ENCODE measurements around the gene CDC42BPG.

CDC42BPG gene

DNA sequence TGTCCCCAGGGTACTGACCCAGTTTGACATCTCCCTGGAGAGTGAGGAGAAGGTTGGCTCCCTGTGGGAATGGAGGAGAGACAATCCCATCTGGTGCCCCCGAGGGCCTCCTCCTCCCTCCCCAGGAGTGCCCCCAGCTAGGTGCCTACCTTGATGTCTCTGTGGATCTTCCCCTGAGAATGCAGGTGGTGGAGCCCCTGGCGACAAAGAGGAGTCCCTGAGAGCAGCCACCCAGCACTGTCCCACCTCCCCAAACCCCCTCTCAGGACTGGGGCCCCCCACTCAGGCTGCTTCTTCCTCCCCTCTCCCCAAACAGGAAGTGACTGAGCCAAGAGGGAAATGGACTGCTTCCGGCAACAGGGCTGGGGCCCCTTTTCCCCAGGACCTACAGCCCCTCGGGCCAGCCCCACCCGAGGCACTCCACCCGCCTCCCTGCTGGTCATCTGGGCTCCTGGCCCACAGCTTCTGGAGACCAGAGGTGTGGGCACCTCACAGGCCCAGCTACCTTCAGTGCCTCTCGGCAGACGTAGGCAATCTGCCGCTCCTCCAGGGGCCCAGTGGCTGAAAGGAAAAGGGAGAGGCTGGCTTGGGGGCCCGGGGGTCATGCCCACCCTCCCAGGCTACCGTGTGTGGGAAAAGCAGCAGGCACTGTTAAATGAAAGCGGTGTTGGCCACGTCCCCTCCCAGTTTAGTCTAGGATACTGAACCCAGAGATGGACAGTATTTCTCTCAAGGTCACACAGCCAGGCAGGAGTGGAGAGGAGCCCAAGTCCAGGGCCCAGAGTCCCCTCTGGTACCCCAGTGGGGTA, 42.7 kb downstream of the CDC42BPG start:
- DNase-seq = no peak

DNA sequence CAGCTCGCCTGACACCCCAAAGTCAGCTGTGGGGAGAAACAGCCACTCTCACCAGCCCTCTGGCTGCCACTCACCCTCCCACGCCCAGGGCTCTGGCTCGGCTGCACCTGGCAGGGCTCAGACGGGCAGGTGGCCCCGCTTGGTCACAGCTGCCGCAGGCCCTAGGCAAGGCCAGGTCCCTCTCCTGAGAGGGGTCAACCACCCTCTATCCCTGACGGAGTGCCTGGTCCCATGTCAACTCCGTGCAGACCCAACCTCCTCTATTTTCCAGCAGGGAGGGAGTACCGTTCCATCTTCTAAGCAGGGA, 43.3 kb downstream of the CDC42BPG start:
- DNase-seq = no peak

DNA sequence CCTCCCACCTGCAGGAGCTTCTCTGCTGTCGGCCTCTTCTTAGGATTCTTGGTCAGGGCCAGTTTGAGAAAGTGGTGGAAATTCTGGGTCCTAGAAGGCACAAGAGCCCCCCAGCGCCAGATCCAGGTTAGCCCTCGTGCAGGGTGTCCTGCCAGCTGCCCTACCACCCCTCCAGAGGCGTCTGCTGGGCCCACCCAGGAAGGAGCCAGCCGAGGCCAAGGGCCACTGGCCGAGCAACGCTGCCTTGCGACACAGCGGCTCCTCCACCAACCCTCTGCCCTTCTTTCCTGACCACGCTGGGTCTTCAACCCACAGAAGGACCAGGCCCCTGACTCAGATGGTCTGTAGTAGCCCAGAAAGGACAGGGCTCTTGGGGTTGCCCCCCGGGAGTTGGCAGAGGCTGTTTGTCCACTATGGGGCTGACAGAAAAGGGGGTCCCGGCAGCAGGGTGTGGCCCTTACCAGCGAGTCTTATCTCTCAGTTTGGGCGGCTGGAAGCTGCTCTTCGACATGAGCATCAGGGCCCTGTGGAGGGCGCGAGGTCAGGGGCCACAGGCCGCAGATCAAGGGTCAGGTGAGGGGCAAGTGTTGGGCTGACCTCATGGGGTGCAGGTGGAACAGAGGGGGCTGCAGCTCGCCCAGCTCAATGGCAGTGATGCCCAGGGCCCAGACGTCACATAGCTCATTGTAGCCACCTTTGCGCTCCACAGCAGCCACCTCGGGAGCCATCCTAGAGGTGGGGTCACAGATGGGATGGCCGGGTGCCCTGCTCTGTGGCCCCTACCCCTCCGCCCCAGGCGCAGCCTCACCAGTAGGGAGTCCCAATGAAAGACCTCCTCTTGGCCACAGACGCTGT, 43.9 kb downstream of the CDC42BPG start:
- no peak for DNase-seq

DNA sequence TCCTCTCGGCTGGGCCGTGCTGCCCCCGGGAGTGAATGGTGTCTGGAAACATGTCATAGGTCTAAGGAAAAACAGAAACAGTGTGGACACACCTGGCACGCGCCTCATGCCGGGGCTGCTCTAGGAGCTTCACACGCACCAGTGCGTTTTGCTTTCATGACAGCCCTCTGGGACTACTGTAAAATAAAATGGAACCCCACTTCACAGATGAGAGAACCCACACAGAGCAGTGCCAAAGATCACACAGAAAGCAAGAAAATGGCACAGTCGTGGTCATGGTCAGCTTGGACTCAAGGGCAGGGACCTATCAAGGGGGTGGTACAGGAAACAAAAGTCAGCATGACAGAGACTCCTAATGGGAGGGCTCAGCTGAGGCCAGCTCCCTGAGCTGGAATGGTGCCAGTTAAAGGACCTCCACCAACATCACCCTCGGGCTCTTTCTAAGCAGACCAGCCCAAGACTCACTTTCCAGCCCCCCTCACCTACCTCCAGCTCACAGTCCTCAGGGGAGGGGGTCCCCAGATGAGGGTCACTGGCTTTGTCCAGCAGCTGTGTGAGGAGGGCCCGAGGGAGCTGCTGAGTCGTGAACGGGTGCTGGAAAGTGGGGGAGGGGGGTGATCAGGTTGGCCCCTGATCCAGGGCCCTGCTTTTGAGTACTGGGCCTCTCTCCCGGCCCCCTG, 44.7 kb downstream of the CDC42BPG start:
- no peak for DNase-seq

DNA sequence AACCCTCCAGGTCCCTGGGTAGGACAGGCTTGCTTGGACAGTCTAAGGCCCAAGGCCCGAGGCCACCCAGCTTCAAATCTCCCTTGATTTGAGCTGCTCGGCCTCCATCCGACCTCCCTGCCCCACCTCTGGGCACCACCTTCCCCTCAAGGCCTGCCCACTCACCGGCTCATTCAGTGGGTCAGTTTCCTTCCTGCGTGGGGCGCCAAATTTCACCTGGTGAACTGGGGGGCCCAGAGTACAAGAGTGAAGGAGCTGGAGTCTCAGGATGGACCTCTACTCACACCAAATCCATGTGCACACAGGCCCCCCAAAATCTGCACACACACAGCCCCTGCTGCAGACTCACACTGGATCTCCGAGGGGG, 45.2 kb downstream of the CDC42BPG start:
- no peak for DNase-seq

DNA sequence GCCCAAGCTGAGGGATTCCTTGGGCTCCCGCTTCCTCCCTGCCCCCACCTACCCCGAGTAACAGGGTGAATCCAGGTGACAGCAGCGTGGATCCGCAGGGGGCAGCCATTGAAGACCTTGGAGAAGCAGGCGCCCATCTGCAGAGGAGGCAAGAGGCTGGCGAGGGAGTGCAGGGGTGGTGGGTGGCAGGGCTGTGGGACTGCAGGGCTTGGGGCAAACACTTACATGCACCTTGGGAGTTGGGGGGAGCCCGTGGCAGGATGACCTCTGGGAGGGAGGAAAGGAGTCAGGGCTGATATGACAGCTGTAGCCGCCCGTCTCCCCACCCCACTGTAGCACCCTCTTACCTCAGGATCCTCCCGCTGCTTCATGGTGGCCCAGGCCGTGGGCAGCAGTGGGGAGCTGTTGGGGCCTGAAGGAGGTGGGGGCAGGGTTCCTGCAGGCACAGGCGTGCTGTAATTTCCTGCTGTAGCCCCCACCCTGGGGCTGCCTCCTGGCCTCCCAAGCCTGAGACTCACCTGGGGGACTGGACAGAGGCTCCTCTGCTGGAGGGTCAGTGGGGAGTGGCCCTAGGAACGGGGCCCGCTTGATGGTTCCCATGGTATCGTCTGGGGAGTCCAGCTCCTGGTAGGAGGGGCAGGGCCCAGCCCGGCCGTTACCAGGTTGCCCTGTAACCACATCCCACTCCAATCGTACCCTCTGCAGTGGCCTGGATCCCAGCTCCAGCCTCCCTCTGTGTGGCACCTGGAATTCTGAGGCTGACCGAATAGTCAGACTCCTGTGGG, 47.5 kb downstream of the CDC42BPG start:
- no peak for DNase-seq

DNA sequence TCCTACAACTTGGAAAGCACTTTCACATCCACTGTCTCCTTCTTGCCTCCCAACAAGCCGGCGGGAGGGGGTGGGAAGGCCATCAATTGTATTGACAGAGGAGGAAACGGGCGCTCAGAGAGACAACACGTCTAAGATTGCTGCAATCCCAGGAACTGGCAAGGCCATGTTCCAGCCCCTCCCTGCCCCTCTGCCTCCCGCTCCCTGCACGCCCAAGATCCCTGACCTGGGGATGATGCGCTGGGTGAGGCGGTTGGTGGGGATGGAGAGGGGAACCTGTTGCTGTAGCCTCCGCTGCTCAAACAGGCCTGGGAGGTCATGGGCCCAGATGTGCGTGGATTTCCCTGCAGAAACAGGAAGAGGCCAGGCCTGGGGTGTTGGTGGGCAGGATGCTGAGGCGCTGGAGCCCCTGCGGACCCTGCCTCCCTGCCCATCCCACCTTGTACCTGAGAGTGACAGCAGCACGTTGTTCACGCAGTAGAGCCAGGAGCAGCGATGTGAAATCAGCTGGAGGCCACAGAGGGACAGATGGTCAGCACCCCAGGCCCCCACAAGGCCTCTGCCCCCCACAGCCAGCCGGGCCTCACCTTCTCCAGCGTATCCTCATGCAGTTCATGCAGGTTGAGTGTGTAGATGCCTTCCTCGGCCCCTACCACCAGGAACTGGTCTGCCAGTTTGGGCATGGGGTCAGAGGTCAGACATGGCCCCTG, 48.3 kb downstream of the CDC42BPG start:
- no peak for DNase-seq

DNA sequence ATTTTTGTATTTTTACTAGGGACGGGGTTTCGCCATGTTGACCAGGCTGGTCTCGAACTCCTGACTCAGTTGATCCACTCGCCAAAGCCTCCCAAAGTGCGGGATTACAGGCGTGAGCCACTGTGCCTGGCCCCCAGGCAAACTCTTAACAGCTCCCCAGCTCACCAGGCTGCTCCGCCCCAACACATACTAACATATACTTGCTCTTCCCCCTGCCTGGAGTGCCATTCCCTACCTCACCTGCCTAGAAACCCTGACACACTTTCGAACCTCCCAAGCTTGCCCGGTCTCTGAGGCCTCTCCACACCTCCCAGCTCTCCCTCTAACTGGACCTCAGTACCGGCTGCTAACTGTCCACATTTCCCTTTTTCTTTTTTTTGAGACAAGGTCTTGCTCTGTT, 49.9 kb downstream of the CDC42BPG start:
- DNase-seq = no peak

DNA sequence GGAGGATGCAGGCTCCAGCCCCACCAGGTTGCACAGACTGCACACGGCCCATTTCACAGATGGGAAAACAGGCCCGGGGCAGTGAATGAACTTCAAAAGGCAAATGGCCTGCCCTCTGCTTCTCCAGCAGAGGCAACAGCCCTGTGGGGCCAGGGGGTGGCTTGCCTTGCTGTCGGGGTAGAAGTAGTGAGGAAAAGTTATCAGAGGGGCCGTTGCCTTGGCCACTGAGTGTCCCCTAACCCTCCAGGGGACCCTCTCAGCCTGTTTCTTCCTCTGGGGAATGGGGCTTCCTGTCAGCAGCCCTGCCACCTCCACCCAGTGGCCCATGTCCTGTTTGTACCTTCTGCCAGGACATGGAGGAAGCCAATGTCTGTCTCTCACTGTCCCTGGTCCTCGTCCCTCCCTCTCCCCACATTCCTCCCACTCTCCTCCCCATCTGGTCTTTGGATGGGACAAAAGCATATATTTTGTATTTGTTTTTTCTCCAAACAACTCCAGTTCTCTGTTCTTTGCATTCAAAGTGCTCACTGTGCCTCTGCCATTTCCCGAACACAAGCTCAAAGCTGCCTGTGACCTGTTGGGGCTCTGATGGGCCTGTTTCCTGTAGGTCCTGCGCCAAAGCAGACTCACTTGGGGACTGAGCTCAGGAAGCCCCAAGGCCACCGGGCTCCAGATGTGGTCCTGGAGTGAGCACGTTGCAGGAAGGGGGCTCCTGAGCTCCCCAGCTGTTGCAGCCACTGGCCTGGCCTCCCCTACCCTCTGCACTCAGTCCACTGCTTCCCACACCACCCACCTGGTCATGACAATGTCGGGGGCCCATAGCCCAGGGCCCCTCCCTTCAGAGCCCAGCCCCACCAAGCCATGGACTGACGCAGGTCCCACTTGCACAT, 50.9 kb downstream of the CDC42BPG start:
- no peak for DNase-seq

DNA sequence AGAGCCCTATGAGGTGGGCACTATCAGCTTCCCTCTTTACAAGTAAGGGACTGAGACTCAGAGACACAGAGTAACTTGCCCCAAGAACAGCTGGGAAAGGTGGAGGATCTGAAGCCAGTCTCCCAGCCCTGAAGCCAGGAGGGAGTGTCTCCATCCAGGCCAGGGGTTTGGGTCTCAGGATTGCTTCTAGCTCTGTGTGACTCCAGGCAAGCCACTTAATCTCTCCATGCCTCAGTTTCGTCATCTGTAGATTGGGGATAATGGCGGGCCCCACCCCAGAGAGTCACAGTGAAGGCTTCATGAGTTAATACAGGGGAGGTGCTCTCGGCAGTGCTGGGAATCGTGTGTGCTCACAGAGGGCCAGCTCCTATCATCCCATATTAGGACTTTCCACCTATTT, 52.0 kb downstream of the CDC42BPG start:
- no peak for DNase-seq

DNA sequence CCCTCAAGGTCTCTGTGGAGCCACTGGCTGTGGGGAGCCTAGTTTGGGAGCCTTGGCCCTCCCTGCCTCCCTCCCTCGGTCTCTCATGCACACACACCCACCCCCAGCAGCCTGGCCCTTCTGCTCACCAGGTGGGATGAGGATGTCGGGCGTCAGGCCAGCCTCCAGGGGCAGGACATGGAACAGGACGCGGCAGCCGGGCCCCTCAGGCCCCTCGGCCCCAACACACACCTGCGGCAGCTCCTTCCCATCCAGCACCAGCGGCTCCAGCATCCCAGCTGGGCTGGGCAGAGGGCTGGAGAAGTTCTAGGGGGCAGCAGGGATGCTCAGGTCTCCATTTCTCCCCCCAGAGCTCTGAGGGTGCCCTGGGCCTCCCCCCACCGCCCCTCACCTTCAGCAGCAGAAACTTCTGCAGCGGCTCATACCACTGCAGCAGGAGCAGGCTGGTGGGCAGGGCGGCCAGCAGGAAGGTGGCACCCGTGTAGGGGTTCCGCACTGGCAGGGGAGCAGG, 52.6 kb downstream of the CDC42BPG start:
- no peak for DNase-seq

DNA sequence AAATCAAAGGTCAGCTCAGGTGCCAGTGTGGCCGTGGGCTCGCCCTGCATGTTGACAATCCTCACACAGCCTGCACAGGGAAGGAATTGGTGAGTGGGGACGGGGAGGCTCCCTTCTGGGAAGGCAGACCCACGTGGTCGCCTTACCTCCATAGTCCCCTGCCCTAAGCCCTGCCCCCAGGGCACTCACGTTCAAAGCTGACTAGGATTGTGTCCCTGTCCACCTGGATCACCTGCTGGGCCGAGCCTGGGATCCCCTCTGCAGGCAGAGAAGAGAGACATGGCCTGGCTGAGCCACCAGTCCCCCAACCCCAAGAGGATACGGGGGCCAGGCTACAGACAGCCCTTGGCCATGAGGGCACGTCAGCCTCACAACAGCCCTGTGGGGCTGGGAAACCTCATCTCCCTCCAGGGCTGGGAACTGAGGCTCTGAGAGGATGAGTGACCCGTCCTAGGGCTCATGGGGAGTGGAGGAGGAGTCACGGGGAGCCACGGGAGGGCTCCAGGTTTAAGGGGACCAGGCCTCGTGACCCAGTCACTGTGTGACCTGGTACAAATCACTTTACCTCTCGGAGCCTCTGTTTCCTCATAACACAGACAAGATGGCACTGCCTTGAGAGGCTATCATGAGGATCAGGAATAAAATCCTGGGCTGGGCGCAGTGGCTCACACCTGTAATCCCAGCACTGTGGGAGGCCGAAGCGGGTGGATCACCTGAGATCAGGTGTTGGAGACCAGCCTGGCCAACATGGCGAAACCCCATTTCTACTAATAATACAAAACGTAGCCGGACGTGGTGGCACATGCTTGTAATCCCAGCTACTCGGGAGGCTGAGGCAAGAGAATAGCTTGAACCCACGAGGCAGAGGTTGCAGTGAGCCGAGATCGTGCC, 54.0 kb downstream of the CDC42BPG start:
- no peak for DNase-seq

DNA sequence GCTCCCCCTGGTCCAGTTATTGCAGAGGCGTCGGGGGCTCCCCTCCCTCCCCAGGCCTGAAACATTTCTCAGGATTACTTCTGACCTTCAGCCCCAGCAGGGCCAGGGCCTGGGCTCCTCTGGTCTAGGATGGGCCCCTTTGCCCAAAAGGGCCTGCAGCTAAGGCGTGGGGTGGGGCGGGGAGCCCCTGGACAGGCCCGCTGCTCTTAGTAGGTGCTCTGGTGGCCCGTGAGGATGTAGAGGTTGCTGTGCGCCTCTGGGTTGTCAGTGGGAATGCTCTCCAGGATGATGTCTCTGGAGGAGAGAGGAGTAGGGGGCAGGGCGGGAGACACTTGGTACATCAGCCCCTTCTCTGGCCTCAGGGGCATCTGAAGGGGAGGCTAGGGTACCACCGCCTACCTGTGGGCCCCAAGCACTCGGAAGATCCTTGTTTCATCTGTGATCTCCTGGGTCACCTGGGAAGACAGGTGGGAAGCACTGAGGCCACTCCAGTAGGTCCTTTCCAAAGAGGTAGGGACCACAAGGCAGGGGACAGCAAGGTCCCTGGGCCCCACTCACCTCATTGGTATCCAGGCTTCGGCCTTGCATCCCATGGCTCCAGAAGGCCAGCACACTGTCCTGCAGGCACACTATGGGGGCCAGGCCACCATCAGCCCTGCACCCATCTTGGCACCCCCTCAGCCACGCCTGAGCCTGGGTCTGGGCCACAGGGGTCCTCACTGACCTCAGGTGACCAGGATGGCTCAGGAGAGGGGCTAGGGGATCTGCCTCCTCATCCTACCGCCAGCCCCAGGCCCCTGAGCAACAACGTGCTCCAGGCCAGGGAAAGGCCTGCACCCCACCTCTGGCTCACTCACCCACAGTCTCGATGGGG, 54.9 kb downstream of the CDC42BPG start:
- DNase-seq = no peak

DNA sequence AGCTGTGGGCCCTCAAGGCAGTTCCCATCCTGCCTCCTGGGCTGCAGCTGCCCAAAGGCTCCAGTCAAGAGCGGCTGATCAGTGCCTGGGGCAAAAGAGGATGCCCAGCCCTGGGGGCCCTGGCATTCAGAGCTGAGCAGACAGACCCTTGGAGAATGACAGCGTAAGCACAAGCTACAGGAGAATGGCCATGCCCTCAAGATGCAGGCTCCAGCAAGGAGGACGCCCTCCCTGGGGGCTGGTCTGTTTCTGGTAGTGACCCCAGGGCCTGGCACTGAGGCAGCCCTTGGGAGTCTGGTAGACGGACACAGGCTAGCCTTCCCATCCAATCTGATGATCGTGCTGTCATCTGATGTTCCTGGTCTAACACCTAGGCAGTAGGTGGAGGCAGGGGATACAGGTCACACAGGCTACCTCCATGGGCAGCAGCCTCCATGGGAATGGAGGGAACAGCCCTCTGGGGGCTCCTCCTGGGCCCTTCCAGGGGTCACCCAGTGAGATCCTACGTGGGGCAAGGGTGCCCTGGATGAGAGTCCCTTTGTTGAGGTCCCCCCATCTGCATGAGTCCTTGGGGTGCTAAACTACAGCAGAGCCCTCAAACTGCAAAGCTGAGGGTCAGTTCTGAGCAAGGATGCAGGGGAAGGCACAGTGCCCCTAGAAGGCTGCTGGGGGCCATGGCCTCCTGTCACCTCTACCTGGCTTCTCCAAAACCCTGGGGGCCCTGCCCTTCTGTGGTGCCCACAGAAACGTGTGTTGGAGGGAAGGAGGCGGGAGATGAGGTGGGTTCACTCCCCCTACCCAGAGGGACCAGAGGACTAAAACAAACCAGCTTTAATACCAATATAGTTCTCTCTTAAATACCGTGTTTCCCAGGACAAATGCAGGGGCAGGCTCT, 55.9 kb downstream of the CDC42BPG start:
- no peak for DNase-seq

DNA sequence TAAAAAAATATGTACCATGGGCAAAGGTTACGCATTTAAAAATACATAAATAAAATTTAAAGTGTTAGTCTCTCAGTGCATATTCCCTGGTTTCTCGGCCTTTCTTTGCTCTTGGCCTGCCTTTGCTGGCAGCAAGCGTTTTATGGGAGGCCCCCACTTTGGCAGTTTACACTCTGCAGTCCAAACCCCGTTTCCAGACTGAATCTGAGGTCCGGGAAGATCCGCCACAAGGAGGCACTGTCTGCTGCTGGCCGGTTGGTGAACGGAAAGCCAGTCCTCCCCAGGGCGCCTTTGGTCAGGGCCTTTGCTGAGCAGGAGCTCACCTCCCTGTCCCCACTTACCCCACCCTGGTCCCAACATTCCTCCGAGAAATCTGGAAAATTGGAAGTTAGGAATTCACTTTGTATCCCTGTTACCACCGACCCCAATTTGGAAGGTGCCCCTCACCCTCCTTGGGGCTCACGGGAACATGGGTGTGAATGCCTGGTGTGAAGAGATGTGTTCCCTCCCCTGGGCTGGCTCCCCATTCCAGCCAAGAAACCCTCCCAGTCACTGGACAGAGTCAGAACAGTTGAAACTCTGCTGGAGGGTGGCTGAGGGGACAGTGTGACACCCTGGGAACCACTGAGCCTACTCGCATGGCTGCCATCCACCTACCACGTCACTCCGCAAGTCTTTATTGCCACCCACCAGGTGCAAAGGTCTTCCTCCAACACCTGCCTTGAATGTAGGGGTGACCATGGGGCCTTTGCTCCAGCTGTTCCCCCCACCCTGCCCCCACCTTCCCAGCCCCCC, 56.7 kb downstream of the CDC42BPG start:
- DNase-seq = no peak

DNA sequence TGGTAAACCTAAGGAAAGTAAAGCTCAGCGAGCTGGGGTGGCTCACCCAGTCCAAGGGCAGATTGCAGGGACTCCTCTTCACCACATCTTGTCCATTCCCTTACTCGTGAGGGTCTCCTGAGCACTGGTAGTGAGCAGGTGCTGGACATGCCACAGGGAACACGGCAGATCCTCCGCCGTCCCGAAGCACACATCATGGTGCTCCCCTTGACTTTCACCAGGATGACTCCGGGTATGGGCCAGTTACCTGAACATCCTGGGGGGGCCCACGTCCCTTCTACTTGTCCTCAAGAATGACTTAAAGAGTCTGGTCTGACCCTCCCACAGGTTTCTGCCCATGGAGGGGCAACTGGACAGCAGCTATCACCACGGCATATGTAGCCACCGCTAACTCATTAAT, 58.1 kb downstream of the CDC42BPG start:
- DNase-seq = no peak
